Embryonic facial prominence (tissue), 1 donor: ENCODE results near the gene ZNF784.

Experiments
- DNase-seq: peaks from one replicate; pipeline ENCODE4 v3.0.0-alpha.2; 2016; ENCODE audit errors: extremely low spot score

Gene ZNF784

GRCh38 chr19:55656552-55656951 lies 32.2 kb upstream of the ZNF784 start:
- no peak for DNase-seq

DNA sequence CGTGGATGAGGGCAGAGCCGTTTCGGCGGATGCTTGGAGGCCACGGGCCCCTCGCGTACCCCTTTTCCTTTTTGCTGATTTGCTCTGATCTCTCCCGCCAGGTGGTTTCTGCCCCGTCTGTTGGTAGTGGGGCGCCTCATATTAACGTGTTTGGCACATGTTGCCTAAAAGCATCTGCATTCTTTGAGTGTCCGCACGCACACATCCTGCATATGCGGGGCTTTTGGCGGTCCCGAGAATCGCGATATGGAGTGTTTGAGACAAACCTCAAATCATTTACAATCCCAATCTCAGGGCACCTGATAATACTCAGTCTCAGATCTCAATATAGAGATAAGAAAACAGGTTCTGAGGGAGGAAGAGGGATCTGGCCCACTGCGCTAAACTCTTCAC lies 31.3 kb upstream of the ZNF784 start:
- DNase-seq = no peak

DNA sequence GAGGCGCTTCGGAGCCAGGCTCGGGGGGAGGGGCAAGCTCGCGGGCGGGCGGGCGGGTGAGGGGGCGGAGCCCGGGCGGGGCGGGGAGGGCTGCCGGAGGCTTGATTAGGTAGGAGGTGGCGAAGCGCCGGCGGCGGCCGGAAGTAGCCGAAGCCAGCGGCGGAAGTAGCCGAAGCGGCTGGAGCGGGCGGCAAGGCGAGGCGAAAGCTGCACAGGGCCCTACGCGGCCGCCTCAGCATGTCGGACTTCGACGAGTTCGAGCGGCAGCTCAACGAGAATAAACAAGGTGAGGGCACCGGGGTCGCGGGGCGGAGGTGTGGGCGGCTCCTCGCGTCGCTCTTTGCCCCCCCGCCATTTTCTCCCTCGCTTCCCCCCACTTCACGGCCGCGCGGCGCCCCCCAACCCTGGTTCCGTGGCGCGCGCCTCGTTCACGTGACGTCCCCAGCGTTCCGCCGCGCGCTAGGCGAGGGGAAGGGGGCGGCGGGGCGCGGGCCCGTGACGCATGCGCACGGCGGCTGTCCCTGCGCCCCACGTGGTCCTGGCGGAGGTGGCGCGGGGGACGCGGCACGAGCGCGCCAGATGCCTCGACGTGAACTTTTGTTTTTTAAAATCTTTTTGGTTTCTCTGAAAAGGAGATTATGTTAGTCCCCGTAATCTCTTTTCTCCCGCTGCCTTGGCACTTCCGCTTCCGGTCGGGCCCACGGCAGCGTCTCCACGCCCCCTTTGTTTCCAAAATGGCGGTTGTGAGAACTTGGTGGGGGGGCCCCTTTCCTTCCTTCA lies 30.7 kb upstream of the ZNF784 start, which contains the start of gene U2AF2:
TSS of gene U2AF2 (plus strand) at position 168 of the 780 bp plus-strand sequence. CDS start at position 238, 70 bp downstream.
- peak; percentile 90 for DNase-seq

DNA sequence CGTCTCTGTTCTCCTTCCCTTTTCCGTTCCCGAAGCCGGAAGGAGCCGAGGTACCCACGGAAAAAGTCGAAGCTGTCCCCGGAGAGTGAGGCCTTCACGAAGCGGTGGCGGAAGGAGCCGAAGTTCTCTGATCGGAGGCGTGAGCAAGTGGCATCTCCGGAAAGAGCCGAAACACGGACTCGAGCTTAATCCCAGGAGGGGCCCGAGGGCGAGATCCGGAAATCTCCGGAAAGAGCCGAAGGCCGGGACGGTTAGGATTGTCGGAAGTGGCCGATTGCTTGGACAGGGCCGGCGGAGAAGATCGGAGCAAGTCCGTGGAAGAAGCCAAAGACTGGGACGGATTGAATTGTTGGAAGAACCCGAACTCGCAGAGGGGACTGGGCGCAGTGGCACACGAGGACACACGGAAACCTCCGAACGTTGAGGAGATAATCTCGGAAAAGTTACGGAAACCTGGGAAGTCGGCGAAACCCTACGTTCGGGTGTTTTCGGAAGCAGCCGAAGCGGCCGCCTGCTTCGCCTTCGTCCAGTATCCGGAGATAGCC lies 30.0 kb upstream of the ZNF784 start:
- DNase-seq = peak; percentile 100

DNA sequence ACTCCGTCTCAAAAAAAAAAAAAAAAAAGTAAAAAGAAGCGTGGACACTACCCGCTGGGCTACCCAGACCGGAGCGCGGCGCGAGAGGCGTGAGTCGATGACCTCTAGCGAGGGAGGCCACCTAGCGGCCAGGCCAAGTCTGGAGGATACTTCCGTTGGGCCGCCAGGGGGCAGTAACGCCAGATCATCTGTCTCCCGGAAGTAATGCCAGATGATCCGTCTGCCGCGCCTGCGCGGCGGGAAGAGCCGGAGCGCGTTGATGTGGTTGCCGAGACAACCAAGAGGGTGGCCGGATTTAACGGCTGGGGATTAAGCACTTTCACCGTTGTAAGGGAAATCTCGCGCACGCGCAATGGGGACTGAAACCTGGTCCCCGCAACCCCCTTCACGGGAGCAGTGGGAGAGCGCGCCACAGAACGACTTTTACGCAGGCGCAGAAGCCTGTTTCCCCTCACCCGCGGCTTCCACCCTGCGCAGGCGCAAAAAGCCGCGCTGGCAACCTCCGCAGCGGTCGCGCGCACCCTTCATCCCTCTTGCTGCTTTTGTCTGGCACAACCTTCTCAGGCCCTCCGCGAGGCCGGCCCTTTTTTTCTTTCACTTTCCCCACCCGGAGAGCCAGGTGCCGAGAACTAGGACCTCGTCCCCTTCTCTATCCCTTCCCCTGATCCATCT lies 29.4 kb upstream of the ZNF784 start:
- peak; percentile 97 for DNase-seq

- no peak for DNase-seq
Measured at GRCh38 chr19:55652311-55653128, 28.2 kb upstream of the ZNF784 start.

DNA sequence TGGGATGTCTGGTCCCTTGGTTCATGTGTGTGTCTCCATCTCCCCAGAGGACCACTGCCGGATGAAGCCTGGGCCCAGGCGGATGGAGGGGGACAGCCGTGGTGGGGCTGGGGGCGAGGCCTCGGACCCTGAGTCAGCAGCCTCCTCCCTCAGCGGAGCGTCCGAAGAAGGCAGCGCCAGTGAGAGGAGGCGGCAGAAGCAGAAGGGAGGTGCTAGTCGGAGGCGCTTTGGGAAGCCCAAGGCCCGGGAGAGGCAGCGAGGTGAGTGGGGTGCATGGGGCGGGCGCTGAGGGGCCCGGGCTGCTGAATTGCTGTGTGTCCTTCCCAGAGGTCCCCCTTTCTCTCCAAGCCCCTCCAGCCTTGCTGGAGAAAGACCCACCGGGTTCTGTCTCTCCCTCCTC lies 26.9 kb upstream of the ZNF784 start:
- no peak for DNase-seq

DNA sequence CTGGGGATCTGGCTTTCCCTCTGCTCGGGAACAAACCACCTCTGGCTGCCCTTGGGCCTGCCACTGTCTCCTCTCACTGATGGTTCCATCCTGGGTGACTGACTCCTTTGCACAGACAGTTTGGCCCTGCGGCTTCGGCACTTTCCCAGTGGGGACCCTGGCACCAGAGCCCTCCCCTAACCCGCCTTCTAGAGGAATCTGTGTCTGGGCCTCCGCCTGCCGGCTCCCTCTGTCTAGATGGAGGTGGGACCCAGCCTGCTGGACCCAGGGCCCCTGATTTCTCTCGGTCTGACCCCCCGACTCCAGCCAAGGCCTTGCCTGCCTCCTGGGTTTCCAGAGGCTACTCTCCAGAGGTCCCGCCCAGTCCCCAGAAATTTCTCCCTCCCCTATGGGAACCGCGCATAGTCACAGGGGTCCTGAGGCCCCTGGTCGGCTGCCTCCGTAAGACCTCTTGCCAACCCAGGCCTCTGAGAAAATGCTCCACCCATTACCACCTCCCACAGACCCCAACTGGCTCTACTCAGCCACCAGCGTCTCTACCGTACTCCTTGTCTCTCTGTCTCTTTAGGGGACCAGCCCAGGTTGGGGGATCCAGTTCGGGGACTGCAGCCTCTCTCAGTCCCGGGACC lies 26.4 kb upstream of the ZNF784 start:
- no peak for DNase-seq

- no peak for DNase-seq
Measured at GRCh38 chr19:55650126-55650557, 25.8 kb upstream of the ZNF784 start.

- no peak for DNase-seq
Measured at GRCh38 chr19:55649268-55650125, 25.1 kb upstream of the ZNF784 start.

- no peak for DNase-seq
Measured at GRCh38 chr19:55648585-55649267, 24.4 kb upstream of the ZNF784 start.

DNA sequence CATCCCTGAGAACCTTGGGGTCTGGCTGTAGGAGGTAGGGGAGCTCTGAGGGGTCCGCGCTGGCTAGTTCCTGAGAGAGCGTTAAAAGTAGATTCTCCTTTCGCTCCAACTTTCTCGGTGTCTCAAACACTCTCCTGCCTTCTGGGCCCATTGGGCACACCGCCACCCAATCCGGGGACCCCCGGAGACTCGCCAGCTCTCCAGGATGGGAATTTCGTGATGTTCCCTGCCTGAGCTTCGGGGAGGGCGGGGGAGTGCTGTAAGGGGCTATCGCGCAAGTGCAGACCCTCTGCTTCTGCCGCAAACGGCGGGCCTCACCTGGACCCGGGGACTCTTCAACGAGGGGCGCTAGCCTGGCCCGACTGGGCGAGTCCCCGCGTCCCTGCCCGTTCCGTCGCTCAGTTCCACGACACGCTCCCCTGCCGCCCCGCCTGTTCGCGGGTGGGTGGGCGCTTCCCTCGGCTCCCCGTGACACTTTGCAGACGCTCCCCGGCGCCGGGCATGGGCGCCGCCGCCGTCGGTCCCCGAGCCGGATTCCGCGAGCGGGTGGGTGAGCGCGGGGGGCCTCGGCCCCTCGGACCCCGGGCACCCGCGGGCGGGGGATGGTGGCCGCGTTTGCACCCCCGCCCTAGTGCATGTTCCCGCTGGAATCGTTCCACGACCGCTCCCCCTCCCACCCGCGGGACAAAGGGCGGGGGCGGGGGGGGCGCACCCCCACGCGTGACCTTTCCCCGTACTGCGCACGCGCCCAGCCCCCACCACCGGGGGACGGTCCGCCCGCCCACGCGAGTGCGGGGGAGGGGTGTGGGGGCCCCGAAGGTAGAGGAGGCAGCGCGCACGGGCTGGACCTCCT lies 23.6 kb upstream of the ZNF784 start, which contains the start of gene CCDC106:
TSS of gene CCDC106 (plus strand) at position 481 of the 853 bp plus-strand sequence. CDS start 835 bp downstream, outside the sequence.
- DNase-seq = peak; percentile 47

DNA sequence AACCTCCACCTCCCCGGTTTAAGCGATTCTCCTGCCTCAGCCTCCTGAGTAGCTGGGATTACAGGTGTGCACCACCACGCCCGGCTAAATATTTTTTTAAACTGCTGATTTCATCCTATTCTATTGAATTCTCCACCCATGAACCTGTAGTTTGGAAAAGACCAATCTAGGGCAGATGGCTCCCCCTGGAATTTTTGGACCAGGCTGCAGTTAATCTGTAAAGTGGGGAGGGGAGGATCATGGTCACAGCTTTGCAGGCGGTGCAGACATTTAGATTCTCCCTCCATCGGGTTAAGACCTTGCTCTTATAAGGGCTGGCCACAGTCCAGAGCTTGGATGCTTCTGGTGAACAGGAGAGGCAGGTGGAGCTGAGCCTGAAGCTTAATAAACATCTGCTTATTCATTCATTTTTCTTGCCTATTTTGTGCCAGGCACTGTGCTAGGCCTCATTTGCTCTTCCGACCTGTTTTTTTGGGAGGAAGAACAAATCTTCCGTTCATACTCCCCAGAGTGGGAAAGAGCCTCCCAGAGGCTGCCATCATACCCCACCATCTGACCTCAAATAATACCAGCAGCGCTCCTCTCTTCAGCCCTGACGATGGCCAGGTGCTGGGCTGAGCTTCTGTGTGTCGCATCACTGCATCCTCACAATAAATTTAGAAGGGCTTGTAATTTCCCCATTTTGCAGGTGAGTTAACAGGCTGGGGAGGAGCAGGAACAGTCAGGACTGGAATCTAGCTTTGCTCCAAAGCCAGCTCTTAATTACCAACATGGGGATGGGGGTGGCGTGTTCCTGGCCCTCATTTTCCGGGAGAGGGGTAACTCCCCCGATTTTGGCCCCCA lies 22.7 kb upstream of the ZNF784 start:
- no peak for DNase-seq

DNA sequence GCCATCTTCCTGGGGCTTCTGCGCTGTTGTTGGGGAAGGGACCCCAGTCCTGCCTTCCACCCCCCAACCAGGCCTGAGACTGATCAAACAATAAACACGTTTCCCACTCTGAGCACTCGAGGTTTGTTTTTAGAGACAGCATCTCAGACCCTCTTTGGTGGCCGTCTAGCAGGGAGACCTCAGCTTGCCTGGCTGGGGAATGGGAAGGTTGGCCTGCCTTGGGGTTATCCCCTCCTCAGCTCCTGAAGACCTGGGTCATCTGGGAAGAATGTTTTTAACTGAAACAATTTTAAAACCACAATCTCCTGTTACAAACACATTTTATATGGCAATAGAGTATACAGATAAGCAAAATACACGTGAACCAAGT lies 21.1 kb upstream of the ZNF784 start:
- no peak for DNase-seq

- no peak for DNase-seq
Measured at GRCh38 chr19:55644842-55645511, 20.6 kb upstream of the ZNF784 start.

DNA sequence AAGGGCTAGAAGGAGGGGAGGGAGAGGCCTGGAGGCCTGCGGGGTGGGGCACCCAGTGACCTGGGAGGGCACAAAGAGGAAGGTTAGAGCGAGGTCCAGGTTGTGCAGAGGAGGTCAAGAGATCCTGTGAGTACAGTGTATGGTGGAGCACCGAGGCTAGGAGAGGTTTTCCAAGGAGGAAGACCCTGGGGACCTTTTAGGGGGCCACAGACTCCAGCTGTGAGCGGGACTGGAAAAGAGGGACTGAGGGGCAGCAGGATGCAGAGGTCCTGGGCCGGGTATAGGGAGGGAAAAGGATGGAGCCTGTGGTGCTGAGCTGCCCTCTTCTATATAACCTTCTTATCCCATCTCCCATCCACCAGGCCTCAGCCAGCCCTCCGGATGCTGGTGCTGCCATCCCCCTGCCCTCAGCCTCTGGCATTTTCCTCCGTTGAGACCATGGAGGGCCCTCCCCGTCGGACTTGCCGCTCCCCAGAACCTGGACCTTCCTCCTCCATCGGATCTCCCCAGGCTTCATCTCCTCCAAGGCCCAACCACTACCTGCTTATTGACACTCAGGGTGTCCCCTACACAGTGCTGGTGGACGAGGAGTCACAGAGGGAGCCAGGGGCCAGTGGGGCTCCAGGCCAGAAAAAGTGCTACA lies 19.9 kb upstream of the ZNF784 start:
- no peak for DNase-seq

DNA sequence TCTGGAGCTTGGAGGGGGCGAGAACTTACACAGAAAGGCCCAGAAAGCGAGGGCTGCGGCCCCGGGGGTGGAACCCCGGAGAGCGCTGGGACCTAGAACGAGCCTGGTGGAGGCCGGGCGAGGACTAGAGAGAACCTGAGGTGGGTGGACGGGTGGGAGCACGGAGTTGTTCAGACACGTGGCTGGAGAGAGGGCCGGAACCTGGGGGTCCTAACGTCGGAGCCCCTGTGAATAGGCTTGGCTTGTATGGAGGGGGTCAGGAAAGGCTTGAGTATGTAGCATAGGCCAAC lies 19.5 kb upstream of the ZNF784 start:
- no peak for DNase-seq
